ENCODE data around the gene TENM4.

DNA sequence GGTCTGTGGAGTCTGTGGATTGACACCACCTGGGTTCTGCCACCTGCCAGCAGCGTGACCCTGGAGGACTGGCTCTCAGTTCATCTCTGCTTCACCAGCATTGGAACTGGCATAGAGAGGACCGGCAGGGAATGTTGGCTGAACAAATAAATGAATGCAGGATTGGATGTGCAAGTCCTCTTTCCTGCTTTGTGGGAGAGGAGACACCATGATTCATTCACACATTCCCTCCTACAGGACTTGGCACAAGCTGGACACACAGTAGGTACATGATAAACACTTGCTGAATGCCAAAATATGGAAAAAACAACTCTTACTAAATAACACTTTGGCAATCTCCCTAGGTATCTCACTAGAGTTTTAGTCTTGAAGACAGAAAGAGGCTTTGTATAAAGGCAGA lies 749.6 kb downstream of the TENM4 start:
- TF ChIP-seq ZNF311 (tag by site-specific recombination; IDR thresholded peaks at IDR 0.05; ENCODE audit: borderline replicate concordance) (no peak), YY1 (tag by site-specific recombination; IDR thresholded peaks at IDR 0.05) (no peak), FEZF1 (tag by site-specific recombination; IDR thresholded peaks at IDR 0.05) (no peak)
- TF ChIP-seq, protein P1, sequence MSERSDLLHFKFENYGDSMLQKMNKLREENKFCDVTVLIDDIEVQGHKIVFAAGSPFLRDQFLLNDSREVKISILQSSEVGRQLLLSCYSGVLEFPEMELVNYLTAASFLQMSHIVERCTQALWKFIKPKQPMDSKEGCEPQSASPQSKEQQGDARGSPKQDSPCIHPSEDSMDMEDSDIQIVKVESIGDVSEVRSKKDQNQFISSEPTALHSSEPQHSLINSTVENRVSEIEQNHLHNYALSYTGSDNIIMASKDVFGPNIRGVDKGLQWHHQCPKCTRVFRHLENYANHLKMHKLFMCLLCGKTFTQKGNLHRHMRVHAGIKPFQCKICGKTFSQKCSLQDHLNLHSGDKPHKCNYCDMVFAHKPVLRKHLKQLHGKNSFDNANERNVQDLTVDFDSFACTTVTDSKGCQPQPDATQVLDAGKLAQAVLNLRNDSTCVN (tag by site-specific recombination; optimal IDR thresholded peaks at IDR 0.05) = no peak
- TF ChIP-seq, protein P2, sequence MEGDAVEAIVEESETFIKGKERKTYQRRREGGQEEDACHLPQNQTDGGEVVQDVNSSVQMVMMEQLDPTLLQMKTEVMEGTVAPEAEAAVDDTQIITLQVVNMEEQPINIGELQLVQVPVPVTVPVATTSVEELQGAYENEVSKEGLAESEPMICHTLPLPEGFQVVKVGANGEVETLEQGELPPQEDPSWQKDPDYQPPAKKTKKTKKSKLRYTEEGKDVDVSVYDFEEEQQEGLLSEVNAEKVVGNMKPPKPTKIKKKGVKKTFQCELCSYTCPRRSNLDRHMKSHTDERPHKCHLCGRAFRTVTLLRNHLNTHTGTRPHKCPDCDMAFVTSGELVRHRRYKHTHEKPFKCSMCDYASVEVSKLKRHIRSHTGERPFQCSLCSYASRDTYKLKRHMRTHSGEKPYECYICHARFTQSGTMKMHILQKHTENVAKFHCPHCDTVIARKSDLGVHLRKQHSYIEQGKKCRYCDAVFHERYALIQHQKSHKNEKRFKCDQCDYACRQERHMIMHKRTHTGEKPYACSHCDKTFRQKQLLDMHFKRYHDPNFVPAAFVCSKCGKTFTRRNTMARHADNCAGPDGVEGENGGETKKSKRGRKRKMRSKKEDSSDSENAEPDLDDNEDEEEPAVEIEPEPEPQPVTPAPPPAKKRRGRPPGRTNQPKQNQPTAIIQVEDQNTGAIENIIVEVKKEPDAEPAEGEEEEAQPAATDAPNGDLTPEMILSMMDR (tag by site-specific recombination; IDR thresholded peaks at IDR 0.05) = no peak
- TF ChIP-seq, protein P3, sequence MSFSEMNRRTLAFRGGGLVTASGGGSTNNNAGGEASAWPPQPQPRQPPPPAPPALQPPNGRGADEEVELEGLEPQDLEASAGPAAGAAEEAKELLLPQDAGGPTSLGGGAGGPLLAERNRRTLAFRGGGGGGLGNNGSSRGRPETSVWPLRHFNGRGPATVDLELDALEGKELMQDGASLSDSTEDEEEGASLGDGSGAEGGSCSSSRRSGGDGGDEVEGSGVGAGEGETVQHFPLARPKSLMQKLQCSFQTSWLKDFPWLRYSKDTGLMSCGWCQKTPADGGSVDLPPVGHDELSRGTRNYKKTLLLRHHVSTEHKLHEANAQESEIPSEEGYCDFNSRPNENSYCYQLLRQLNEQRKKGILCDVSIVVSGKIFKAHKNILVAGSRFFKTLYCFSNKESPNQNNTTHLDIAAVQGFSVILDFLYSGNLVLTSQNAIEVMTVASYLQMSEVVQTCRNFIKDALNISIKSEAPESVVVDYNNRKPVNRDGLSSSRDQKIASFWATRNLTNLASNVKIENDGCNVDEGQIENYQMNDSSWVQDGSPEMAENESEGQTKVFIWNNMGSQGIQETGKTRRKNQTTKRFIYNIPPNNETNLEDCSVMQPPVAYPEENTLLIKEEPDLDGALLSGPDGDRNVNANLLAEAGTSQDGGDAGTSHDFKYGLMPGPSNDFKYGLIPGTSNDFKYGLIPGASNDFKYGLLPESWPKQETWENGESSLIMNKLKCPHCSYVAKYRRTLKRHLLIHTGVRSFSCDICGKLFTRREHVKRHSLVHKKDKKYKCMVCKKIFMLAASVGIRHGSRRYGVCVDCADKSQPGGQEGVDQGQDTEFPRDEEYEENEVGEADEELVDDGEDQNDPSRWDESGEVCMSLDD (tag by site-specific recombination; IDR thresholded peaks at IDR 0.05) = no peak
